GOT3 (cell line): ENCODE measurements around the gene RNF103.
A peak's percentile ranks its signal among the peaks of the same experiment; 100 is the strongest.
"Not testable (repeated sequence)": the region's sequence is repeated elsewhere in the genome, so short reads cannot be mapped to it uniquely, and the experiment has no call there.

Experiments used
- DNase-seq: peaks from one replicate; lab custom pipeline; 2025; ENCODE audit warnings: mixed read lengths; lab: John Stamatoyannopoulos, UW

Gene RNF103

DNA sequence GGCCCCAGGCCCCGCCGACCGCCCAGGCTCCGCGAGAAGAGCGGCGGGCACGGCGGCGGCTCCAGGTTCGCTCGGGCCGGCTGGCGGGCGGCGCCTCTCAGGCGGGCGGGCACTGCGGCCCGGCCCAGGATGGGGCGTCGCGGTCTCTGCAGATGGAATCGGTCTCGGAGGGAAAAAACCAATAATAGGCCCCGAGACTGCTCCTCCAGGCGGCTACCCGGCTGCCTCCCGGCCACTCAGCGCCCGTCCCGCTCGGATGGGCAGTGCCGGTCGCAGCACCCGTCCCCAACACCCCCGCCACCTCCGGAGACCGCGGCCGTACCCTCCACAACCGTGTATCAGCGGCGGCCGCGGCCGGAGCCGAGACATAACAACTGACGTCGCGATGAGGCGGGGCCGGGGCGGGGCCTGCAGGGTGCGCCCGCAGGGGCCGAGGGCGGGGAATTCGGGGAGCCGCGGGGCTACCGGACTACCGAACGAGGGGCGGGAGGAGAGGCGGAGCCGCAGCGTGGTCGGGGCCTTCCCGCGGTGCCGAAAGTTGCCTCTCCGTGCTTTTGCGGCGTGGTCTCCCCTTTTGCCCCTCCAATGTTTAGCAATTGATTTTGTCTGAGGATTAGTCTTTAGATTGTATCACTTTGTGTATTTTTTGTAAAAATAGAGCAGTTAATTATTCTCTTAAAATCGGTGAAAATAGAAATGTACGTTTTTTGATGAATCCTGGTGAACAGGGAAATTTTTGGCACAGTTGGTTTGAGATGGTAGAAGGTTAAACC lies at the start of gene RNF103:
Gene RNF103 (minus strand): TSS at position 372 of the 773 bp plus-strand sequence. CDS start 979 bp downstream, outside the sequence.
- DNase-seq = peak; percentile 89

DNA sequence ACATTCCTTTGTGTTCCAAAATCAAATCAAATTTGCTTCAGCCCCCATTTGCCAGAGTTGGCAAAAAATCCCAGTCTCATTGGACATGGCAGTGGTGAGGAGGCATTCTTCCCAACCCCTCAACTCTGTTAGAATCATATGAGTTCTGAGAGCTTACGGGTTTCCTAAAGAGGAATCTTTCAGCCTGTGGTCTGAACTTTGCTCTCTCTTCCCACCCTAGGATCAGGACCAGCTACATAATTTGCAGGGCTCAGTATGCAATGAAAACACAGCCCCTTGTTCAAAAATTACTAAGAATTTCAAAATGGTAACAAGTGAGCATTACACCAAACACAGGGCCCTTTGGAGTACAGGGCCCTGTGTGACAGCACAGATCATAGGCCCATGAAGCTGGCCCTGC lies 49.3 kb upstream of the RNF103 start:
- DNase-seq = no peak

DNA sequence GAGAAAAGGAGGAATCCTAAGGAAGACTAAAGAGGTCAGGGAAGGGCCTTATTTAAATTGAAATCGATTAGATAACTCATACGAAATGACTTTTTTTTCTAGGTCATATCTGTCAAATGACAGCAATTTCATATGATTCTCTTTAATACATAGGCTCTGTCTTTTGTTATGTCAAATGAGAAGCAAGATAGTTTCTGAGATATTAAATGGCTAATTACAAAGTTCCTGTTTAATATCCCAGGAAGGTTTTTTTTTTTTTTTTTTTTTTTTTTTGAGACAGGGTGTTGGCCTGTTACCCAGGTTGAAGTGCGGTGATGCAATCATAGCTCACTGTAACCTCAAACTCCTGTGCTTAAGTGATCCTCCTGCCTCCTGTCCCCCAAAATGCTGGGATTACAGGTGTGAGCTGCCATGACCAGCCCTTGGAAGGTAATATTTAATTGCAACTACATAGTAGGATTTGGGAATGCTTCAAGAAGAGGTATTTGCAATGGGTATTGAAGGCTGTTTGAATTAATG lies 48.4 kb upstream of the RNF103 start:
- DNase-seq = no peak

- no peak for DNase-seq
Observed at GRCh38 chr2:86671337-86671981, 47.8 kb upstream of the RNF103 start.

DNA sequence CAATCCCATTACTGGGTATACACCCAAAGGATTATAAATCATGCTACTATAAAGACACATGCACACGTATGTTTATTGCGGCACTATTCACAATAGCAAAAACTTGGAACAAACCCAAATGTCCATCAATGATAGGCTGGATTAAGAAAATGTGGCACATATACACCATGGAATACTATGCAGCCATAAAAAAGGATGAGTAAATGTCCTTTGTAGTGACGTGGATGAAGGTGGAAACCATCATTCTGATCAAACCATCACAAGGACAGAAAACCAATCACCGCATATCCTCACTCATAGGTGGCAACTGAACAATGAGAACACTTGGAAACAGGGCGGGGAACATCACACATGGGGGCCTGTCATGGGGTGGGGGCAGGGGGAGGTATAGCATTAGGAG lies 45.7 kb upstream of the RNF103 start:
- DNase-seq = not testable (repeated sequence)

GRCh38 chr2:86661333-86661732 lies 37.7 kb upstream of the RNF103 start:
- no peak for DNase-seq

GRCh38 chr2:86650188-86650587 lies 26.5 kb upstream of the RNF103 start:
- no peak for DNase-seq

GRCh38 chr2:86649119-86649947 lies 25.7 kb upstream of the RNF103 start:
- DNase-seq = no peak

DNA sequence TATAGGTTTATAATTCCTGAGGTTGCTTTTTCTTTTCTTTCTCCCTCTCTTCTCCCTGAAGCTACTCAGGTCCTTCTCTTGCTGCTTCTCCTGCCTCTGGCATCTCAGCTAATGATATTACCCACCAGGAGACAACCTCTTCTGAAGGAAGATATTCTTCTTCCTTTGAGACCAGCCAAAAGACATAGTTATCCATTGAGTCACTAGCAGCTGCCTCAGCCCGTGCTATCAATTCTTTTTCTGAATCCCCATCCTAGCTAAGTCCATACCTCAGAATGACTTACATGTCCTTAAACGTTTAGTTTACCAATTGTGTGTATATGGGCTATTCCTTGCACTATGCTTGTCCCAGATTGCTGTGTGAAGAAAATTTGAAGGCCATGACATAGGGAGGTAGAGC lies 25.0 kb upstream of the RNF103 start:
- DNase-seq = no peak

DNA sequence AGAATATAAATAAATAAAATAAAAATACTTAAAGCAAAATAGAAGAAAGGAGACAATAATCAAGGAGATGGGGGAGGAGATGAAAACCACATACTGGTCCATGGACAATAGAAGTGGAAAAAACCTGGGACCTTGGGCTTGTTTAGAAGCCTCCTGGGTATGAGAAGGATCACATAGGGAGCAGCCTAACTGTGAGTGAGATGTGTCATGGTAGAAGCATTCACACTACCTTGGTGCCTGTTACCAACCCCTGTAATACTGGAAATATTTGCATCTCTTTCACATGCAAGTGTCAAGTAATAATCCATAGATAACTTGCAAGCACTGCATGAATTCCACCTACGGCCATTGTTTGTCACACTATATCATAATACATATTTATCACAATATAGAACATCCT lies 23.2 kb upstream of the RNF103 start:
- DNase-seq = no peak

DNA sequence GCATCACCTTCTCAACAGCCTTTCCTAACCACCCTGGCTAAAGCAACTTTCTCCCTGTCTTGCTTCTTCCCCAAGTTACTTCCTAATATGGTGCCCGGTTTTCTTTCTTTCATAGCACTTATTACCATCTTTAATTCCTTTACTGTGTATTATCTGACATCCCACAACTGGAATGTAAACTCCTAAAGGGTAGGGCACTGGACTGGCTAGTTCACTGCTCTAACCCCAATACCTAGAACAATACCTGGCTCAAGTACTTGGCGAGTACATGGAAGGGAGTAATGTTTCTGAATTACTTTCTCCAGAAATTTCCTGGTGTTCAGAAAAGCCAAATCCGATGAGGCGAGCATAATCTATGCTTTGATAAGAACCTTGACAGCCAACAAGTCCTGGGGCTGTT lies 22.7 kb upstream of the RNF103 start:
- DNase-seq = no peak

GRCh38 chr2:86645752-86646151 lies 22.1 kb upstream of the RNF103 start:
- no peak for DNase-seq

DNA sequence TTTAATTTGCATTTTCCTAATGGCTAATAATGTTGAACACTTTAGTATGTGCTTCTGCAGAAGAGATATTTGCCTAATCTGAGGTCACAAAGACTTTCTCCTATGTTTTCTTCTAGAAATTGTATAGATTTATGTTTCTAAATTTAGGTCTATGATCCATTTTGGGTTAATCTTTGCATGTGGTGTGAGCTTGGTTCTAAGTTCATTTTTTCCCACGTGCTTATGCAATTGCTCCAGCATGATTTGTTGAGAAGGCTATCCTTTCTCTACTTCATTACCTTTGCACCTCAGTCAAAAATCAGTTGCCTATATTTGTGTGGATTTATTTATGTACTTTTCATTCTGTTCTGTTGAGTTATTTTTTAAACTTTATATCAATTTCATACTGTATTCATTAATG lies 15.0 kb upstream of the RNF103 start:
- DNase-seq = no peak

DNA sequence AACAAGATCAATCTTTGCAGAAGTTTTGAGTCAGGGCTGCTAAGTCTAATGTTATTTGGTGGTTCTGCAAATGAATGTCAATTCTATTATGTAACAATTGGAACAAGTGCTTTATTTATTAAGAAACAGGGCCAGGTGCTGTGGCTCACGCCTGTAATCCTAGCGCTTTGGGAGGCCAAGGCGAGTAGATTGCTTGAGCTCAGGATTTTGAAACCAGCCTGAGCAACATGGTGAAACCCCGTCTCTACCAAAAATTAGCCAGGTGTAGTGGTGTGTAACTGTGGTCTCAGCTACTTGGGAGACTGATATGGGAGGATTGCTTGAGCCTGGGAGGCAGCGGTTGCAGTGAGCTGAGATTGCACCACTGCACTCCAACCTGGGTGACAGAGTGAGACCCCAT lies 13.2 kb upstream of the RNF103 start:
- DNase-seq = no peak

DNA sequence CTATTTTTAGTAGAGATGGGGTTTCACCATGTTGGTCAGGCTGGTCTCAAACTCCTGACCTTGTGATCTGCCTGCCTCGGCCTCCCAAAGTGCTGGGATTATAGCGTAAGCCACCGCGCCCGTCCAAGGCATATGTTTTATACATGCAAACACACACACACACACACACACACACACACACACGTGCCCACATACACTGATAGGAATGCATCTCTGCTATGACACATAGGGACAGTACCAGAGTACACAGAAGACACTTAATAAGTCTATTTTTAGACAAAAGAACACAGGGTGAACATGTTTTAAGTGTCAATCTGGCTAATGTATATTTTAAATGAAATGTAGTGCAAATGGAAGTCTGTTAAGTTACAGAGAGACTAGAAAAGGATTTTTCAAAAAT lies 10.7 kb upstream of the RNF103 start:
- DNase-seq = no peak

DNA sequence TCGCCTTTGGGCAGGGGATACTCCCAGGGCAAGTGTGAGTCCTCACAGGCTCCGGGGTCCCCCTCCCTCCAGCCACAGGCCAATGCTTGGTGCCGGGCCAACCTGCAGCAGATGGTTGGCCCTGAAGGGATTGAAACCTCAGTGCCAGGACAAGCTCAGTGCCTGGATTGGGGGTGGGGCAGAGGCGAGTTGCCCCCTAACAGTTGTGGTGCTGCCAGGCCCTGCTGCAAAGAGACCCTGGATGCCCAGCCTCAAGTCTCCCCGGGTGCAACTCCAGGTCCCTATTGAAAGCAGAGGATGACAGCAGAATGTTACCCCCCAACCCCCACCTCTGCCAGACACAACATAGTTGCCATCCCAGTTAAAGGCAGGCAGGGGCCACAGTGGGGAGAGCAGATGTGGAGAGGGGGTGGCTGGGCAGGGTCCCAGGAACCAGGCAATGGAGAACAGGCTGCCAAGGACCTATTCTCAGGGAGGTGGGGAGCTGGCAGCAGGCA lies 9.5 kb upstream of the RNF103 start:
- no peak for DNase-seq

GRCh38 chr2:86632672-86633071 lies 9.0 kb upstream of the RNF103 start:
- DNase-seq = no peak

DNA sequence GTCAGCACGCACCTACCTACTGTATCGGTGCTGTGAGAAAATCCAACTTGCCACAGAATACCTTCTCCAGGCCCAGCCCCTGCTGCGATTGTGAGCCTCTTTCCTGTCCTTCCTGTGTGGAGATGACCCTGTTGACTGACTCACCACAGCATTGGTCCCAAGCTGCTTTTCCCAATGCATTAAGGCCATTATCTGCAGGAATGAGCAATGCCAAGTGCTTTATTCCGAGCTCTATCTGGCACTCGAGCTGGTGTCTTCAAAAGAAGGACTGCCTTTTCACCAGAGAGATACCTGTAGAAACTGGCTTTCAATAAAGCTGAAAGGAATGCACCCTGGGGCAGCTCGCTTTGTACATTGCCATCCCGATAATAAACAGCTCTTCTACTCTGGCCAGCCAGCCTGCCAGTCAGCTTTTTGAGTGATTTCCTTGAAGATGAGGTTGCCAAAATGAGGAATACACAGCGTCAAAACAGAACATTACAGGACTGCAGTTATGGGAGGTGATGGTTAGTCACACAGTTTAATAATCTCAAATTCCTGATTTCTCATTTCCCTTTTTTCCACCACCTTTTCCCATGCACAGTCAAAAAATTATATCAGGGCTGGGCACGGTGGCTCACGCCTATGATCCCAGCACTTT lies 8.3 kb upstream of the RNF103 start:
- DNase-seq = no peak

- no peak for DNase-seq
Observed at GRCh38 chr2:86628091-86628522, 4.4 kb upstream of the RNF103 start.

DNA sequence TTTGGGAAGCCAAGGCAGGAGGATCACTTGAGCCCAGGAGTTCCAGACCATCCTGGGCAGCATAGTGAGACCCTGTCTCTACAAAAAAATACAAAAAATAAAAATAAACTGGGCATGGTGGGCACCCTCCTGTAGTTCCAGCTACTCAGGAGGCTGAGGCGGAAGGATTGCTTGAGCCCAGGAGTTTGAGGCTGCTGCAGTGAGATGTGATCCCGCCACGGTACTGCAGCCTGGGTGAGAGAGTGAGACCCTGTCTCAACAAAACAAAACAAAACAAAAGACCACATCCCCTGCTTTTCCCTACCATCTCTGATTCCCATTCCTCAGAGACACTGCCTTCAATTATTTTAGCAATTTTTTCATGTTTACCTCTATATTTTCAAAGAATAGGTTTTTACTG lies 3.9 kb upstream of the RNF103 start:
- DNase-seq = no peak

GRCh38 chr2:86625096-86625495 lies 1.4 kb upstream of the RNF103 start:
- DNase-seq = no peak

GRCh38 chr2:86624267-86624547 lies 542 bp upstream of the RNF103 start:
- no peak for DNase-seq
